HEK293T (cell line): ENCODE data around the gene CTCFL.
"Not testable (repeated sequence)": the region's sequence is repeated elsewhere in the genome, so short reads cannot be mapped to it uniquely, and the experiment has no call there.

Experiments used
- BHLHE40 ChIP-seq: fragments of 450-650 bp; IDR thresholded peaks from 2 replicates; pipeline ENCODE4 v1.6.1; 2016; ENCODE audit warnings: mild to moderate bottlenecking, moderate library complexity, borderline replicate concordance
- FOXA1 ChIP-seq: fragments of 450-650 bp; IDR thresholded peaks from 2 replicates; pipeline ENCODE4 v1.6.1; 2016; ENCODE audit warnings: mild to moderate bottlenecking
- FOXK2 ChIP-seq: fragments of 450-650 bp; IDR thresholded peaks from 2 replicates; pipeline ENCODE4 v1.6.1; 2016; ENCODE audit warnings: mild to moderate bottlenecking
- FOXM1 ChIP-seq: fragments of 450-650 bp; IDR thresholded peaks from 2 replicates; pipeline ENCODE4 v1.6.1; 2017; ENCODE audit warnings: mild to moderate bottlenecking, borderline replicate concordance
- SUZ12 ChIP-seq: fragments of 450-650 bp; IDR thresholded peaks from 2 replicates; pipeline ENCODE4 v1.6.1; 2016; ENCODE audit warnings: mild to moderate bottlenecking

DNA sequence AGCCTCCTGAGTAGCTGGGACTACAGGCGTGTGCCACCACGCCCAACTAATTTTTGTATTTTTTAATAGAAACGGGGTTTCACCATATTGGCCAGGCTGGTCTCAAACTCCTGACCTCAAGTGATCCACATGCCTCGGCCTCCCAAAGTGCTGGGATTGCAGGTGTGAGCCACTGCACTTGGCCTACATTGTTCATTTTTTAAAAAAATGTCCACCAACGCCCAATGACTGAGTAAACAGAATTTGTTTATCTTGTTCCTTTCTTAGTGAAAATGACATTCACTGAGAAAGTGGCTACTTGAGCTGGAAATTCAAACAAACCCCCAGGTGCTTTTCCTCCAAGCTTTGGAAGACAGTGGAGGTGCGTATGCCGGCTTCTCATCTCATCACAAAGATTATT is 13.2 kb downstream of the CTCFL start:
- not testable (repeated sequence) for TF ChIP-seq FOXK2, FOXM1, FOXA1, BHLHE40, SUZ12
